Measurements from ENCODE around the gene DPP9. TPM values are rescaled to one million over a fixed set of nuclear protein-coding genes. Genes with fewer than 3 reads are reported as not detected.

Gene DPP9
- total RNA-seq, 1 experiment from 2014 or later, result 46.4 TPM

DNA sequence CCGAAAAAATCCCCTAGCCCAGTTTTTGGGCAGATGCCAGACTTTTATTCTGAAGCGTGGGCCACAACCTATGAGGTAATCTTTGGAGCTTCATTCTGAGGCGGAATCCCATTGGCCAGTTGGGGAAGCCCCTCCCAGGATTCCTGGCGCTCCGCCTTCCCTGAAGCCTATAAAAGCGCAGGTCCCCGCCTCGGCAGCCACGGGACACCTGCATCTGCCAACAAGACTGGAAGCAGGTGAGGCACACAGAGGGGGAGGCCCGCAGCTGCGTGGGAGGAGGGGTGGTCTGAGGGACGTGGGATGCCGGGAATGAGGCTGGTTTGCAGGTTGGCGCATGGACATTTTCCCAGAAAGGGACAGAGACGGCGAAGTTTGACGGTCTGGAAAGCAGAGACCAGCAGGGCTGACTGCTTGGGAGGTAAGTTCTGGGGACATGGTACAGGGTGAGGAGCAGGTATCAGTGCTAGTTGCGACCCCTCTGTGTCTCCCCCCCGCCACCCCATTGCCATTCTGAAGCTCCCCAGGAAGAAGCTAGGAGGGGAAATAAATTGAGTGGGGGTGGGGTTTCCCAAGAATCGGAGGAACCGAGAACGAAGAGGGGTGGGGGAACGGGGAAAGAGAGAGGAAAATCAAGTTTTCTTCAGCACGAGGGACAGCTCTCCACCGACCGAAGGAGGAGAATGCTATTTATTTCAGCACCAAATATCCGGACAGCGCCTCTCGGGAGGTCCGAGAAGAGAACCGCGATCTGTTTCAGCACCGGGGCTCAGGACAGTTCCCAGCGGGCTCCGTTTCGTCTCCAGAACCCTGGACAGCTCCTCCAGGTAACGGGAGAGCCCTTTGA is 45.5 kb upstream of the DPP9 start:
- Histone ChIP-seq H4K20me1 (ENCODE audit: control insufficient read depth, insufficient read depth, insufficient read length) (no peaks in the 10 kb centered on the region), H2BK20ac (ENCODE audit: low read depth, low read length, poor library complexity, severe bottlenecking) (no peak overlapping the region), H3K79me1 (ENCODE audit: insufficient read depth, low read depth, low read length, poor library complexity, severe bottlenecking) (no peaks in the 10 kb centered on the region), H3K23ac (ENCODE audit: insufficient read length, low read depth, low read length) (no peak overlapping the region), H3K18ac (ENCODE audit: insufficient read length, low read depth, low read length) (no peak overlapping the region), H2AK5ac (ENCODE audit: insufficient read length, low read length) (no peak overlapping the region), H2BK5ac (ENCODE audit: insufficient read length, low read length) (no peak overlapping the region), H2AFZ (ENCODE audit: low read length) (no peak overlapping the region), H2BK15ac (ENCODE audit: low read depth, low read length) (no peak overlapping the region; the same call in 1 of the 2 replicates), H3K27ac (ENCODE audit: insufficient read length, low read depth, low read length) (no peak overlapping the region), H3K27me3 (ENCODE audit: insufficient read depth, low read length) (no peaks in the 10 kb centered on the region; the same call in 1 of the 2 replicates), H3K23me2 (ENCODE audit: insufficient read length, low read depth, low read length, poor library complexity, severe bottlenecking) (peaks cover 7% of the 10 kb centered on the region), H3K9ac (ENCODE audit: extremely low read depth, insufficient read length, low read length) (no peak overlapping the region), H2BK120ac (ENCODE audit: low read depth, low read length, poor library complexity, severe bottlenecking) (no peak overlapping the region), H3K14ac (ENCODE audit: insufficient read depth, low read length) (no peak overlapping the region), H4K91ac (ENCODE audit: insufficient read length, low read depth, low read length) (no peak overlapping the region), H3K4me1 (ENCODE audit: insufficient read depth, low read length) (no peaks in the 10 kb centered on the region; the same call in 1 of the 2 replicates), H2BK12ac (ENCODE audit: insufficient read length, low read depth, low read length) (no peak overlapping the region), H3K56ac (ENCODE audit: insufficient read length, low read depth, low read length) (no peak overlapping the region), H3K4ac (ENCODE audit: low read depth, low read length) (no peak overlapping the region), H3T11ph (ENCODE audit: low read length) (no peak overlapping the region), H3K4me2 (ENCODE audit: insufficient read depth, insufficient read length, low read length) (peak overlapping the region; percentile 65), H4K5ac (ENCODE audit: insufficient read length, low read depth, low read length) (no peak overlapping the region), H3K79me2 (ENCODE audit: insufficient read depth, low read length) (no peaks in the 10 kb centered on the region), H4K8ac (replicated peaks; ENCODE audit: insufficient read length, low read depth, low read length) (no peak overlapping the region), H3K9me3 (ENCODE audit: control insufficient read depth, low read depth, low read length) (no peaks in the 10 kb centered on the region)
- Mint-ChIP-seq H3K27me3 (ENCODE audit: low read depth) (peaks cover 44% of the 10 kb centered on the region), H3K4me1 (peaks cover 0 to 10% of the 10 kb centered on the region in 2 experiments; a peak in 2 of 4 replicates), H3K27ac (peak overlapping the region in 1 of 3 experiments; percentile 55; a peak in 1 of 7 replicates), H3K9me3 (no peaks in the 10 kb centered on the region), H3K4me3 (peak overlapping the region in 1 of 2 experiments; percentile 72; a peak in 3 of 5 replicates), H3K36me3 (ENCODE audit: insufficient read depth in 1 of 3, low read depth in 3 of 3) (no peaks in the 10 kb centered on the region)
- no CpG with 5 or more reads among the region's 37 CpGs for WGBS (ENCODE audit: extremely low coverage, insufficient read length, low lambda C conversion rate)
- TF ChIP-seq CTCF (conservative IDR thresholded peaks at IDR 0.05), result no peak
- peak; percentile 90 for DNase-seq
